HG03045 (cell line): ENCODE results near the gene ECSCR.
"Not testable (repeated sequence)": the region's sequence is repeated elsewhere in the genome, so short reads cannot be mapped to it uniquely, and the experiment has no call there.

ENCODE experiments used
- ATAC-seq: cut with Tn5 transposase; IDR thresholded peaks from one replicate; pipeline ENCODE4 v1.9.1; 2021; ENCODE audit warnings: mild to moderate bottlenecking, moderate library complexity; ENCODE audit not compliant: unreplicated experiment

The ECSCR gene

DNA sequence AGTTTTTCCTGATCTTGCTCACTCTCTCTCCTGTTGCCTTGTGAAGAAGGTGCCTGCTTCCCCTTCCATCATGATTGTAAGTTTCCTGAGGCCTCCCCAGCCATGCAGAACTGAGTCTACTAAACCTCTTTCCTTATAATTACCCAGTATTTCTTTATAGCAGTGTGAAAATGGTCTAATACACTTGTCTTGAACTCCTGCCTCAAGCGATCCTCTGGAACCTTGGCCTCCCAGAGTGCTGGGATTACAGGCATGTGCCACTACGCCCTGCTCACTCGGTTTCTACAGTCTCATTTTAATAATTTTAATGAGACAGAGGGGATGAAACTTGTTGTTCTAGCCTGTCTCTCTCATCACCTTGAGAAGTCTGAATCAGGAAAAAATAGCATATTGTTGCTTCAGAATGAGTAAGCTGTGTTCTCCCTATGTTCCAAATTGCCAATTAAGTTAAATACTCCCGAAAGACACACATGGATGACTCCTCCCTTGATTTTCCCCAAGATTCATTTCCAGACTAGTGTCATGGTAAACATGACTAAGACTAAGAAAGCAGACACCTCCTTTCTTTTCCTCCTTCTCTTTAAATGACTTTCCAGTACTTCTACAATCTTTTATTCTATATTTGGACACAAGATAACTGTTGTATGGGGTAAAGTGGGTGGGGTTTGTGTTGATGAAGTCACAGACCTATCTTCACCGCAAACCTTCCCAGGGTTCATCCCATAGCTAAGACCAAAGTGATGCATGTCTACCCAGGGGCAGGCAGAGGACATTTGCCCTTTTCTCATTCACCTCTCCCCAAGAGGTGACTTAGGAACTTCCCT lies 15.4 kb downstream of the ECSCR start:
- peak; percentile 67 for ATAC-seq

DNA sequence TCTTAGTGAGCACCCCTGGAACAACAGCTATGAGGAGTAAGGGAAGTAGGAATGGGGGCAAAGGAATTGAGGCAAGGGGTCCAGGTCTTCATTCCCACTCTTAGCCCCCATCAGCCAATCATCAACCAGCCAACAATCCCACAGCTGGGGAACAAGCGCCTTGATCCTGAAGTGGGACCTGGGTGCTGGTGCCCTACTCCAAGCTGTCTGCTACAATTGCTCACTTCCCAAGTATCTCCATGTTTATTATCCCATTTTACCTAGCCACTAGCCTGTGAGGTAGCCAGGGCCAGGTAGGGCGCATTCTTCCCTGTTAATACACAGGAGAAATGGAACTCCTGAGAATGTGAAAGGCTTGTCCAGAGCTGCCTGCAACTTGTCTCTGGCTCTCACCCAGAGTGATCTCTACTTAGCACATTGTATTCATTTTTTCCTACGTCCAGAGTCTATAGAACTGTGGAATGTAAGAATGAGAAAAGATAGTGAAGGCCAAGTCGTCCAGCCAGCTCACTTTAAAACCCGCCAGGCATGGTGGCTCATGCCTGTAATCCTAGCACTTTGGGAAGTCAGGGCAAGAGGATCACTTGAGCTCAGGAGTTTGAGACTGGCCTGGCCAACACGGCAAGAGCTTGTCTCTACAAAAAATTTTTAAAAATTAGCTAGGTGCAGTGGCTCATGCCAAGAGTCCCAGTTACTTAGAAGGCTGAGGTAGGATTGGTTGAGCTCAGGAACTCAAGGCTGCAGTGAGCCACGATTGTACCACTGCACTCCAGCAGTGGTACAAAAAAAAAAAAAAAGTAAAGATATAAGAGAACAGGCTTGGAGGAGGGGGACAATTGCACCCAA lies 17.0 kb downstream of the ECSCR start:
- no peak for ATAC-seq

- no peak for ATAC-seq
Observed at GRCh38 chr5:139443831-139444453, 18.6 kb downstream of the ECSCR start.

- ATAC-seq, result not testable (repeated sequence)
Observed at GRCh38 chr5:139440416-139440815, 22.1 kb downstream of the ECSCR start.

DNA sequence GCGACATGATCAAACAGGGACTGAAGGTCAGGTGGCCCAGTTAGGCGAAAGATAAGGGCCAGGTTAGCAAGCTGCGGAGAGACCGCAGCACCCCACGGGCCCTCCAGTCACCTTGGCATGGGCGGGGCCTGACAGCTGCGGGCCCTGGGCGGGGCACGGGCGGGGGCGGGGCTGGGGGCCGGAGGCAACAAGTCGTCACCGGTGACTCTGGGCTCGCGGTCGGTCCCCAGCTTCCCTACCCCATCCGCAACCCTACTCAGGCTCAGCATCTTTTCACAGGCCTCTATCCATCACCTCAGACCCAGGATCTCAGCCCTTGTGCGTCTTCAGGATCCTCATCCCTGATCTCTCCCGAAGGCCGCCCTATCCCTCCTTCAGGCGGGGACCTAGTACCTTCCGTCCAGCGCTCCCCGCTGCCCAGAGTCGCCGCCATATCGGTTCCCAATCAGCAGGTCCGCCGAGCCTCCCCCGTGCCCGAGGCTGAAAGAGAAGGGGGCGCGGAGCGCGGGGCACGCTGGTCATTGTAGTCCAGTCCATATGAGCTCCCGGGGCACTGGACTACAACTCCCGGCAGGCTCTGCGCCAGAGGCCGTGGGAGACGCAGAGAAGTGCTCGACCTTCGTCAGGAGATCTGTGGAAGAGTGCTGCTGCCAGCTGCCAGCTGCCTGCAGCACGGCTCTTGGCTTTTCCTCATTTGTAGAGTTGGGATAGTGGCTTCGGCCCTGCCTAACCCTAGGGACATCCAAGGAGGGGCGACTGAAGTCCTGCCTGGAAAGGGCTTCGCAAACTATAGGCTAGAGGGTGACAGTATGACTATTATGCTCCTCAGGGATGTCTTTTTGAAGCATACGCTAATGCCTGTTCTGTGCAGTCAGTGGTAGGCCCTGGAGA lies 23.3 kb downstream of the ECSCR start, which contains the start of gene DNAJC18:
Gene DNAJC18 (minus strand): TSS at position 513 of the 891 bp plus-strand sequence. CDS start 80 bp downstream, at position 433.
- ATAC-seq, result peak; percentile 94

GRCh38 chr5:139438707-139439012 lies 23.9 kb downstream of the ECSCR start:
- no peak for ATAC-seq

DNA sequence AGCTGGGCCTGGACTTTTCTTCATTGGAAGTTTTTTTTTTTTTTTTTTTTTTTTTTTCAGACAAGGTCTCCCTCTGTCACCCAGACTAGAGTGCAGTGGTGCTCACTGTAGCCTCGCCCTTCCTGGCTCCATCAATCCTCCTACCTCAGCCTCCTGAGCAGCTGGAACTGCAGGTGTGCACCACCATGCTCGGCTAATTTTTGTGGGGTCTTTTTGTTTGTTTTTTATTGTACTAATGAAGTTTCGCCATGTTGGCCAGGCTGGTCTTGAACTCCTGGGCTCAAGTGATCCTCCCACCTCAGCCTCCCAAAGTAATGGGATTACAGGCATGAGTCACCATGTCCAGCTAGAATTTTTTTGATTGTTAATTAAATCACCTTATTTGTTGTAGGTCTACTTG lies 26.9 kb downstream of the ECSCR start:
- ATAC-seq, result no peak

DNA sequence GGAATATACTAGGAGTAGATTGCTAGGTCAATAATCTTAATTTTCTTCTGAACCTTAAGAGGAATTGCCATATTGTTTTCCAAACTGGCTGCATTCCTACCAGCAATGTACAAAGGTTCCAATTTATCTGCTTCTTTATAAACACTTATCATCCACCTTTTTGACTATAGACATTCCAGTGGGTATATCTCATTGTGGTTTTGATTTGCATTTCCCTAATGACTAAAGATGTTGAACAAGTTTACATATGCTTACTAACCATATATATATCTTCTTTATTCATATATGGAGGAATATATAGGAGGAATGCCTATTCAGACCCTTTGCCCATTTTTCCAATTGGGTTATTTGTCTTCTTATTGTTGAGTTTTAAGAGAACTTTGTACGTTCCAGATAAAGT lies 30.8 kb downstream of the ECSCR start:
- ATAC-seq, result no peak

GRCh38 chr5:139430015-139430414 lies 32.5 kb downstream of the ECSCR start:
- ATAC-seq, result no peak

DNA sequence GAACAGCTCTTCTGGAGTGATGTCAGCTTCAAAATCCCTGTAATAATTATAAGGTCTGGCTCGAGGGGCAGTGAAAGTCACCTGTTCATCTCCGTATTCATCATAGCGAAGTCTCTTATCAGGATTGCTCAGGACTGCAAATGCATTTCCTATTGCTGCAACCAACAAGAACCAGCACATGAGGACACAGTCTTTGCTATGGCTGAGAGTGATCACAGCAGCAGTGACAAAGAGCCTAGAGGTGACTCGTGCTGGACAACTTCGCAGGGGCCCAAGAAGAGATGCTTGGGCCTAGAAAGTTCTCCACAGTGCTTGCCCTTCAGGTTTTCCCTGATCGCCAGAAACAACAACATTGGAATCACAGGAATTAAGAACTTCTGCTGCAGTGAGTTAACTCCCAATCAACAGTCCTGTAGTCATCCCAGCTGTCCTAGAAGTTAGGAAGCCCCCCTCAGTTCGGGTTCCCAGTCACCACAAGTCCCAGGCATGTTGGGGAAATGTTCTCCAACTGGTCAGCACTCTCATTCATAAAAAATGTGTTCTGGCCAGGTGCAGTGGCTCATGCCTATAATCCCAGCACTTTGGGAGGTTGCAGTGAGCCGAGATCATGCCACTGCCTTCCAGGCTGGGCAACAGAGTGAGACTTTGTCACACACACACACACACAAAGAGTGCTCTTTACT lies 36.2 kb downstream of the ECSCR start:
- ATAC-seq, result no peak

DNA sequence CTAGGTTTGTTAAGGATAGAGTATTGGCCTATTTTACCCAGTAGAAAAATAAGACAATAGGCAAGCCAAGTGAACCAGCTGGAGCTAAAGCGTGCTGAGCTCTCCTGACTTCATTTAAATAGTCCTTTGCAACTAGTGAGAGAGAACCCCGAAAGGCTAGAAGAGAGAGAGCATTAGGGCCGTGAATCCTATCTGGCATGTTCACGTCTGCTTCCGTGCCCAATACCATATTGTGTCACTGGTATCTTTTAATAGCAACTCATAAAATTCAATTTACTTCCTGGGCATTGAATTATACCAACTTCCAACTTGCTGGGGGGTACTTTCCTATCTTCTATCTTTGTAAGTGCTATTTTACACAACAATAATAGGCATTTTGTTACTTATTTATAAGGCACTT lies 37.0 kb downstream of the ECSCR start:
- no peak for ATAC-seq

- ATAC-seq, result no peak
Observed at GRCh38 chr5:139422307-139422893, 40.1 kb downstream of the ECSCR start.

DNA sequence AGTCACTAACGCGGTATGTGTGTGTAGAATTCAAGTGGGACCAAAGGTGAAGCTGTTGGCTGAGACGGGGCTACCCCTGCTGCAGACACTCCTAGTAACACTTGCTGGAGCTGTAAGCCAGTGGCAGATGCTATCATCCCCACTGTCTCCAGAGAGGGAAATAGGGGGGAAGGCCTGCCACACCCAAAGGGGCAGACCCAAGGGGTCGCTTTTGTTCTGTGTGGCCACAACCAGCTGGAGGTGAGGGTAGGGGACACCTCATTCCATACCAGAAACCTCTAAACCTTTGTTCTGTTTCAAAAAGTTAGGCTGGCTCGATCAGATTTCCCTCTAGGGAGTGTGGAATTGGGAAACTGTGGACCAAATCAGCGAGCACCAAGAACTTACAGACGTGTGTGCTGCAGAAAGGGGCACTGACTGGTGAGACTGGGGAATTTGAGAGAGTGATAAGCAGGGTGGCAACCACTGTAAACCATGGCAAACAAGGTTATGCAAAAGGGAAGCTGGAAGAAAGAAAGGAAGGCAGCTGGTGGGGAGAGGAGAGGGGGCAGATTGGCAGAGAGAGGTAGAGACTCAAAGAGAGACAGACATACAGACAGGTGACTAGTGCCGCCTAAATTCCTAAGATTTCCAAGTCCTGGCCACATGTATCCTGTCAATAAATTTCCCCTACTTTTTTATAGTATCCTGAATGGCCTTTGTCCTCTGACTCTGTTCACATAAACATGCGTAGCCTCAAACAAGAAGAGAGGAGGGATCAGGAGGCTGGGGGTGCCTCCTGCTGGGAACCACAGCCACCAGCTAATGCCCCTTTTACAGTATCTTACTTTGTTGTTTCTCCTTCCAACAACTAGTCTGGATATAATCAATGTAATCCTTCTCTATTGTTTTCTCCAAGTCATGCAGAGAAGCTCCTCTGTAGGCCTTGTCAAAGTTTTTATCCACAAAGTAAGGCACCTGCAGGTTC lies 43.0 kb downstream of the ECSCR start:
- no peak for ATAC-seq

- no peak for ATAC-seq
Observed at GRCh38 chr5:139418793-139419192, 43.8 kb downstream of the ECSCR start.

- no peak for ATAC-seq
Observed at GRCh38 chr5:139417214-139417613, 45.3 kb downstream of the ECSCR start.

DNA sequence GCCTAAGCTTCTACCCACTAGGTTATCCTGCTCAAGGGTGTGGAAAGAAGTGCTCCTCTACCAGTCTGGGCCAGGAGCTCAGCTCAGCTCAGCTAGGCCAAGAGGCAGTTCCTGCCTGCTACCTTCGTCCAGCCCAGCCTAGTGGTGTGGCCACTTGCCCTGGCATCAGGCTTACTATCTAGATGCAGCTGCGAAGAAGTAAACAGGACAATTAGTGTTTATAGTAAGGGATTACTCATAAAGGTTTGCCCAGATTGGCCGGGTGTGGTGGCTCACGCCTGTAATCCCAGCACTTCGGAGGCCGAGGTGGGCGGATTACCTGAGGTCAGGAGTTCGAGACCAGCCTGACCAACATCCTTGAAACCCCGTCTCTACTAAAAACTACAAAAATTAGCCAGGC lies 45.9 kb downstream of the ECSCR start:
- no peak for ATAC-seq

GRCh38 chr5:139415869-139416268 lies 46.7 kb downstream of the ECSCR start:
- ATAC-seq, result no peak

DNA sequence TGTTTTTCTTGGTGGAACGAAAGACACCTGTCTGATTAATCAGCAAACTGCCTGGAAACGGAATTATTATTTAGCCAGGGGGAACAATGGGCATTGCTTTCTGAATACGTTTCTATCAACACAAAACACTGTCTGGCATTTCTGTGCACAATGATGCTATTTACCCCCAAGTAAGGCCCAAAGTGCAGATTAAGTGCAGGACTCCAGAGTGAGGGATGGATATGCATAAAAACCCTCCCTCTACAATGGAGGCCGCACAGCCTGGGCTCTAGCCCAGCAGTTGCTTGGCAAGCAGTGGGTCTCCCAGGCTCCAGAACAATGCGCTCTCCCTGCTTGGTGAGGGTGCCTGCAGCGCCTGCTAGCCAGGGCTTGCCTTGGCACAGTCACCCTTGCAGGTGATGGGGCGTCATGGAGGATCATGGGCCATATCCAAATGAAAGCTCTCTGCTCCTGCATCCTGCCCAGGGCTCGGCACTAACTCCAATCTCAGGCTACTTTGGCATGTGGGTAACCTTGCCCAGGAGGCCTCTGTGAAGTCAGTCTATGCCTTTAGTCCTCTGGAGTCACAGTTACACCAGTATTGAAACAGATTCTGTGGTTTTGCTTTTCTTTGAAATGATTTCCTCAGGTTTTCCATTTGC lies 47.2 kb downstream of the ECSCR start:
- no peak for ATAC-seq
